T-helper 17 cell (primary cell): ENCODE results near the gene TSPAN12. TPM values are rescaled to one million over a fixed set of nuclear protein-coding genes. Genes with fewer than 3 reads are reported as not detected.
"Not testable (repeated sequence)": the region's sequence is repeated elsewhere in the genome, so short reads cannot be mapped to it uniquely, and the experiment has no call there.

Experiments used
- ATAC-seq: fragments of 150-1000 bp; cut with Tn5 transposase; 2 replicates; pipeline ENCODE4 v1.10.0; 2021; ENCODE audit warnings: mild to moderate bottlenecking, moderate library complexity
- DNase-seq, 3 donors: peaks; one replicate each; pipeline versions ENCODE4 v3.0.0 to v3.0.0-alpha.2; 2020 to 2021
- H3K9me3 ChIP-seq: one replicate; pipeline ENCODE4 v1.7.0; 2013; ENCODE audit warnings: low read length, mild to moderate bottlenecking; ENCODE audit not compliant: control insufficient read depth, poor library complexity, severe bottlenecking
- H3K27ac Mint-ChIP-seq: one replicate; pipeline ENCODE4 v1.8.0; 2022; ENCODE audit warnings: mild to moderate bottlenecking, moderate library complexity, mixed read lengths
- H3K27me3 Mint-ChIP-seq: one replicate; pipeline ENCODE4 v1.8.0; 2022; ENCODE audit warnings: mixed read lengths
- H3K36me3 Mint-ChIP-seq: one replicate; pipeline ENCODE4 v1.8.0; 2022; ENCODE audit warnings: low read depth, mixed read lengths
- H3K4me1 Mint-ChIP-seq: one replicate; pipeline ENCODE4 v1.8.0; 2022; ENCODE audit warnings: mild to moderate bottlenecking, mixed read lengths
- H3K4me3 Mint-ChIP-seq: one replicate; pipeline ENCODE4 v1.8.0; 2022; ENCODE audit warnings: mild to moderate bottlenecking, moderate library complexity, mixed read lengths
- total RNA-seq, 4 donors: library from RNA in 2 of 4; stranded (reverse) in 2 of 4; gene quantifications; one replicate each; pipeline ENCODE4 v1.2.3 and lab custom pipeline; 2022 to 2026

Gene TSPAN12, protein sequence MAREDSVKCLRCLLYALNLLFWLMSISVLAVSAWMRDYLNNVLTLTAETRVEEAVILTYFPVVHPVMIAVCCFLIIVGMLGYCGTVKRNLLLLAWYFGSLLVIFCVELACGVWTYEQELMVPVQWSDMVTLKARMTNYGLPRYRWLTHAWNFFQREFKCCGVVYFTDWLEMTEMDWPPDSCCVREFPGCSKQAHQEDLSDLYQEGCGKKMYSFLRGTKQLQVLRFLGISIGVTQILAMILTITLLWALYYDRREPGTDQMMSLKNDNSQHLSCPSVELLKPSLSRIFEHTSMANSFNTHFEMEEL
- total RNA-seq (not detected), total RNA-seq (lab: John Stamatoyannopoulos, UW) (0 reads per million in 2 donors)

DNA sequence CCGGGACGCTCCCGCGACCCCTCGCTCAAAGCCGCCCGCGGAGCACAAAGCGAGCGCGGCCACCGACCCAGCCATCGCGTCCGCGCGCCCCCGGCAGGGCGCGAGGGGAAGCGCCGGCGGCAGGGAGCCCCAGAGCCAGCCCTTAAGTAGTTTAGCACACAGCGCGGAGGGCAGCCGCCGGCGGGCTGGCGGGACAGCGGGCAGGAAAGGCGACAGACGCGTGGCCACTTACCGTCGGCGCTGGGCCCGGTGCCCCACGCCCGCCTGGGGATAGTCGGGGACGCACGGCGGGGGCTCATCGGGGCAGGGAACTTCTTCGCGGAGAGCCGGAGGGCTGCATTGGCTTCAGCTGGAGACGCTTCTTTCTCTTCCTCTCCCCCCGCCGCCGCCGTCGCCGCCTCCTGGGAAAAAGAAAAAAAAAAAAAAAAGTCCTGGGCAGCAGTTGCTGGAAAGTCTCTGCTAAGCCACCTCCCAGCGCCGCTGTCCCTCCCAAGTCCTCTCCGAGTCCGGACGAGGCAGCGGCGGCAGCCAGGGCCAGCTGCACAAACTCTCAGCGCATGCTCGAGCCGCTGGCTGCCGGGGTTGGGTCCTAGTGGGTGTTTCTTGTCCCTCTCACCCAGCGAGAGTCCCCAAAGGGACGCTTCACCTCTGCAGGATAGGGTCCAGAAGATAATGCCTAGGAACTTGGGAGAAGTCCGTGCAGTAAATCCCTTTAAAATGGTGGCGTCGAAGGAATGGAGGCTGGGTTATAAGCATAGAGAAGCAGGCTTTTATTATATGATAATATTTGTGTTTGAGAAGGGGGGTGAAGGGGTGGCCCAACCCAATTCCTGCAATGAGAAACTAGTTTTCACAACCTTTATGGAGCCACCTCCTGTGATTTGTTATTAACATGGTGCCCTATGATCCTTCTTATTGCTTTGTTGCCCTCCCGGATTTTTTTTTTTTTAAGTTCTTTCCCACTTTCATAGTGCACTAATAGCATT, at the start of gene TSPAN12:
TSS of gene TSPAN12 (minus strand) at position 557 of the 986 bp plus-strand sequence. CDS start 1,381 bp downstream, outside the sequence.
- H3K27me3 Mint-ChIP-seq, result peaks cover 70% of the 10 kb centered on the region
- peaks cover 14% of the 10 kb centered on the region for H3K4me1 Mint-ChIP-seq
- H3K9me3 ChIP-seq, result no peaks in the 10 kb centered on the region
- no peaks in the 10 kb centered on the region for H3K36me3 Mint-ChIP-seq
- DNase-seq (peak; percentile 16 to 27 (median 26)), ATAC-seq (peak; percentile 92)
- H3K27ac Mint-ChIP-seq, result no peak within 1 kb of the TSS
- peak within 1 kb of the TSS; percentile 90 for H3K4me3 Mint-ChIP-seq

DNA sequence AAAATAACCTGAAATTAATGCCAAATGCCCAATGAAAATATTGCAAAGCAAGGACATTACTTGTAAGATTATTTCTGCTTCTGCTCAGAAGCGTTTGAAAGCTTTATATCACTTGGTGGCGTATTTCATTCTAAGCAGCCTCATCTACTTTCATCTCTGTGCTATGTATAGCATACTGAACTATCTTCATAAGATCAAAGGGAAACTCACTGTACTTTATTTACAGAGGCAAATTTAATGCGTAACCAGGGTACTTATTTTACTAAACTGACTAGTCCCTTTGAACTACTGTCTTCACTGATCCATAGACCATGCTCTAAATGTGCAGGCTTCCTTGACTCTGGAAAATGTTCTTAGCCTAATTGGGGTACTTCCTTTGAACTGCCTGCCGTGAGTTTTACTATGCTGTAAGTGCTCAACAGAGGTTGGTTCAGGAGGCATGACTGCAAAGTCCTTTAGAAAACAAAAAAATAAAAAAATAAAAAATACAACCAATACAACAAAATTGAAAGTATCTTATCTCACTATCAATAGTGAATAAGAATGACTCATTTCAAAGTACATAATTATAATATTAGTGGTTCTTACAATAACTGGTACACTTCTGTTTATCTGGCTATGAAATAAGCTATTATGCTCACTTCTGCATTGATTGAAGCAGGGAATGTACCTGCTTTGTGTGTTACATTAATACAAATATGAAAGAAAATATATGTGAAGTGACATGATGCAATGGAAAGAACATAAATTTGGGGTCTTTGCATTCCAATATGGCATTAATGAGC, 41.0 kb upstream of the TSPAN12 start:
- peaks cover 19% of the 10 kb centered on the region for H3K27me3 Mint-ChIP-seq
- no peaks in the 10 kb centered on the region for H3K4me1 Mint-ChIP-seq
- no peak overlapping the region for H3K27ac Mint-ChIP-seq
- DNase-seq (no peak), ATAC-seq (no peak)
- H3K36me3 Mint-ChIP-seq, result peaks cover 3% of the 10 kb centered on the region
- H3K9me3 ChIP-seq, result no peaks in the 10 kb centered on the region
- H3K4me3 Mint-ChIP-seq, result no peak overlapping the region

DNA sequence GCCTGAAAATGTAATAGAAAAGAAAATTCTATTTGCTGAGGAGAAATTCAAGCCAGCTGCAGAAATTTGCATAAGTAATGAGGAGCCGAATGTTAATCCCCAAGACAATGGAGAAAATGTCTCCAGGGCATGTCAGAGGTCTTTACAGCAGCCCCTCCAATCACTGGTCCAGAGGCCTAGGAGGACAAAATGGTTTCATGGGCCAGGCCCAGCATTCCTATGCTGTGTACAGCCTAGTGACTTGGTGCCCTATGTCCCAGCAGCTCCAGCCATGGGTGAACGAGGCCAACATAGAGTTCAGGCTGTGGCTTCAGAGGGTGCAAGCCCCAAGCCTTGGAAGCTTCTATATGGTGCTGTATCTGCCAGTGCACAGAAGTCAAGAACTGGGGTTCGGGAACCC, 37.3 kb upstream of the TSPAN12 start:
- not testable (repeated sequence) for ATAC-seq, DNase-seq, H3K4me1 Mint-ChIP-seq, H3K27ac Mint-ChIP-seq, H3K9me3 ChIP-seq, H3K4me3 Mint-ChIP-seq, H3K36me3 Mint-ChIP-seq, H3K27me3 Mint-ChIP-seq

DNA sequence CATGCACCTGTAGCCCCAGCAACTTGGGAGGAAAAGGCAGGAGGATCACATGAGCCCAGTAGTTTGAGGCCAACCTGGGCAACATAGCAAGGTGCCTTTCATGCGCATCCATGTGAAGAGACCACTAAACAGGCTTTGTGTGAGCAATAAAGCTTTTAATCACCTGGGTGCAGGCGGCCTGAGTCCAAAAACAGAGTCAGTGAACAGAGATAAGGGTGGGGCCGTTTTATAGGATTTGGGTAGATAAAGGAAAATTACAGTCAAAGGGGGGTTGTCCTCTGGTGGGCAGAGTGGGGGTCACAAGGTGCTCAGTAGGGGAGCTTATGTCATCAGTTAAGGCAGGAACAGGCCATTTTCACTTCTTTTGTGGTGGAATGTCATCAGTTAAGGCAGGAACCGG, 27.7 kb upstream of the TSPAN12 start:
- not testable (repeated sequence) for DNase-seq, H3K36me3 Mint-ChIP-seq, H3K4me1 Mint-ChIP-seq, H3K4me3 Mint-ChIP-seq, ATAC-seq, H3K27ac Mint-ChIP-seq, H3K9me3 ChIP-seq
- H3K27me3 Mint-ChIP-seq, result peaks cover 22% of the 10 kb centered on the region

DNA sequence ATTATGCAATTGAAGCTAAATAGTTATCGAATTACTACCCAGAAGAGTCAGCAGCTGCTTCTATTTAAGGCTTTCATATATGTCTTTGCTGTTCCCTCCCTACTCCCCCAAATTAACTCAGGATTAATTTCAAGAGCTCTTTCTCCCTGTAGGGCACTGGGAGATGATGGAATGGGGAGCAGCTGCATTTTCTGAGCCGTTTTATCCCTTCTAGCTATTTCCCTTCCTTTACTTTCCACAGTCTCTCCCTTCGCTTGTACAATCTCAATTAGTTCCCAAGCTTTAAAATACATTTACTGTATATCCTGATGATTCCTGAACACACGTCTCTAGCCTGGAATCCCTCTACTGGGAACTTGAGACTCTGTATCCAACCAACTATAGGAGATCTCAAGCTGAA, 19.8 kb upstream of the TSPAN12 start:
- no peaks in the 10 kb centered on the region for H3K4me1 Mint-ChIP-seq
- peaks cover 25% of the 10 kb centered on the region for H3K27me3 Mint-ChIP-seq
- no peak overlapping the region for H3K4me3 Mint-ChIP-seq
- H3K36me3 Mint-ChIP-seq, result no peaks in the 10 kb centered on the region
- no peak overlapping the region for H3K27ac Mint-ChIP-seq
- no peak for ATAC-seq
- no peak for DNase-seq
- H3K9me3 ChIP-seq, result no peaks in the 10 kb centered on the region

DNA sequence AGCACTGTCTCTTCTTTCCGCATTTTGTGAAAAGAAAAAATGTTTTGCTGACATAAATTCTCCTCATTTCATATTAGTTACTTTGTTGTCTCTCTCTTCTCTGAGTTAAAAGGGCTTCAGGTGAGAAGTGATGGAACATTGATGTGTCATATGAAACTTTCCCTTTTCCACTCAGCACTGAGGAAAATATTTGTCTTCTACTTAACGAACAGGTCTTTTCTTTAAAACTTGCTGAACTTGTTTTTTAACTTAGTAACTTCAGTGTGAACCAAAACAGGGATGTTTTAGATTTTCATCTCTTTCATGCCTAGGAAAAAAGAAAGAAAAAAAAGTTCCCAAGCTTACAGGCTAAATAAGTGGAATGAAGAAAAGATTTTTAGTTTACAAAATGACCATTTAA, 19.0 kb upstream of the TSPAN12 start:
- DNase-seq (no peak), ATAC-seq (no peak)
- no peaks in the 10 kb centered on the region for H3K9me3 ChIP-seq
- H3K36me3 Mint-ChIP-seq, result no peaks in the 10 kb centered on the region
- H3K27me3 Mint-ChIP-seq, result peaks cover 25% of the 10 kb centered on the region
- no peaks in the 10 kb centered on the region for H3K4me1 Mint-ChIP-seq
- H3K4me3 Mint-ChIP-seq, result no peak overlapping the region
- H3K27ac Mint-ChIP-seq, result no peak overlapping the region

DNA sequence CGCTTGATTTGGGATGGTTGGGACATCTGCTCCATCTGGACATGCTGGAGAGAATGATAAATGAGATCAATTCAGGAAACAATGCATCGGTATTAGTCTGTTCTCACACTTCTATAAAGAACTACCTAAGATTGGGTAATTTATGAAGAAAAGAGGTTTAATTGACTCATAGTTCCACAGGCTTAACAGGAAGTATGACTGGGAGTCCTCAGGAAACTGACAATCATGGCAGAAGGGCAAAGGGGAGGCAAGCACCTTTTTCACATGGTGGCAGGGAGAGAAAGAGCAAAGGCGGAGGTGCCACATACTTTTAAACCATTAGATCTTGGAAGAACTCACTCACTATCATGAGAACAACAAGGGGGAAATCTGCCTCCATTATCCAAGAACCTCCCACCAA, 16.8 kb upstream of the TSPAN12 start:
- ATAC-seq (no peak), DNase-seq (no peak)
- Mint-ChIP-seq H3K27me3 (peaks cover 37% of the 10 kb centered on the region), H3K27ac (no peak overlapping the region), H3K4me1 (peaks cover 4% of the 10 kb centered on the region), H3K4me3 (no peak overlapping the region), H3K36me3 (no peaks in the 10 kb centered on the region)
- no peaks in the 10 kb centered on the region for H3K9me3 ChIP-seq

DNA sequence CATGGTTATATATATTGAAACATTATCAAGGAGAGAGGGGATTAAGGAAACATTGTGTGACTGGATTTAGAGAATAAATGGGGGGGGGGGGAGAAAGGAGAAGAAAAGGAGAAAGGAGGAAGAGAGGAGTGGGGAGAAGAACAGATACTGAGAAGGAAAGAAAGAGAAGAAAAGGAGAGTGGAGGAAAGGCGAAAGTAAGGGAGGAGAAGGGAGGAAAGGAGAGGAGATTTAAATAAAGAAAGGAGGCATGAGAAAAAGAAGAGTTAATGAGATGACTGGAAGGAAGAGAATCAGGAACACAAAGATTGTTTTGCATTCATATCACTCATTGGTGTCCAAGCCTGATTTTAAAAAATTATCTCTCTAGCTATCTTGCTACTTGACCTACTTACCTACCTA, 16.1 kb upstream of the TSPAN12 start:
- Mint-ChIP-seq H3K27me3 (peaks cover 37% of the 10 kb centered on the region), H3K27ac (no peak overlapping the region), H3K4me3 (no peak overlapping the region), H3K4me1 (peaks cover 5% of the 10 kb centered on the region), H3K36me3 (no peaks in the 10 kb centered on the region)
- H3K9me3 ChIP-seq, result no peaks in the 10 kb centered on the region
- ATAC-seq, result no peak
- no peak for DNase-seq

DNA sequence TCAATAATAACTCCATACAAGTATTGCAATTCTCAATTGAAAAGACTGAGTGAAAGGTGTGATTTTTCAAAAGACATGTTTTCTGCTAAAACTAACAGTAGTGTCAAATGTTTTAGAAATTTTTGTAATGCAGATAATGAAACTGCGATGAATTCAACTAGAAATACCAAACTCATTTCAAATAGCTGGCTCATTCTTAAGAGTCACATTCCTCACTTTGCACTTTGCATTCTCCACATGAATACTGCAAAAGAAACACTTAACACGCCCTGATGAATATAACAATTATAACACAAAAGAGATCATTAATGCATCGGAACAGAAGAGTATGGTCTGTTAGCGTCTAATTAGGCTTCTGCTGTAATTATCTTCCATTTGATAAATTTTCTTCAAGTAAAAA, 15.5 kb upstream of the TSPAN12 start:
- H3K36me3 Mint-ChIP-seq, result no peaks in the 10 kb centered on the region
- H3K27ac Mint-ChIP-seq, result no peak overlapping the region
- H3K4me3 Mint-ChIP-seq, result no peak overlapping the region
- ATAC-seq (no peak), DNase-seq (no peak)
- peaks cover 5% of the 10 kb centered on the region for H3K4me1 Mint-ChIP-seq
- no peaks in the 10 kb centered on the region for H3K9me3 ChIP-seq
- H3K27me3 Mint-ChIP-seq, result peaks cover 33% of the 10 kb centered on the region

DNA sequence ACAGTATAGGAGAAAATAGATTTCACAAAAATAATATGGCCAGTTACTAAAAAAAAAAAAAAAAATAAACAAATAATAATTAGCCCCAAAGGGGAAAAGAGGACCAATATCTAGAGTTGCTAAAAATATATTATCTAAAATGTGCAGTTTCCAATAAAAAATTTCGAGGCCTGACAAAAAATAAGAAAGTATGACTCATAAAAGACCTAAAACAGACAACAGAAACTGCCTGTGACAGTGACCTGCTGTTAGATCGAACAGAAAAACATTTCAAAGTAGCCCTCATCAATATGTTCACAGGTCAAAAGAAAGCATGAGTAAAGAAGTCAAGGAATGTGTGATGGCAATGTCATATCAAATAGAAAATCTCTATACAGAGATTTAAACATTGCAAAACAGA, 11.8 kb upstream of the TSPAN12 start:
- Mint-ChIP-seq H3K4me1 (peaks cover 5% of the 10 kb centered on the region), H3K36me3 (no peaks in the 10 kb centered on the region), H3K4me3 (no peak overlapping the region), H3K27ac (no peak overlapping the region), H3K27me3 (peaks cover 55% of the 10 kb centered on the region)
- DNase-seq (no peak), ATAC-seq (no peak)
- H3K9me3 ChIP-seq, result no peaks in the 10 kb centered on the region

DNA sequence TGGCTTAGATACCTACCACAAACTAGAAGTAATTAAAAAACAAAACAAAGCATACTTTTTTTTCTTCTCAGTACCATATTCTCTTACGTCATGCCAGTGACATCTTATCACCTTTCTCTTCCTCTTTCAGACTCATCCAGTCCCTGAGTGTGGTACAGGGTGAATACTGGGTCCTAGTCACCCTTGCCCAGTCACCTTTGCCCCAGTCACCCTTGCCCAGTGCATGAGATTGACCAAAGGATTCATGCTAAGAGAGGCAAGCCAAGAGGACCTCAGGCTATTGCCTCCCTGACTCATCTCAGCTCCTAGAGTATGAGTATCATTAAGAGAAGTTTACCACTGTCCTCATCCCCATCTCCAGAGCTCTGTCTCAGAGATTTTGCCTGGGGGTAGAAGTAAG, 10.0 kb upstream of the TSPAN12 start:
- Mint-ChIP-seq H3K27ac (no peak overlapping the region), H3K4me3 (no peak overlapping the region), H3K36me3 (peaks cover 2% of the 10 kb centered on the region), H3K4me1 (peaks cover 7% of the 10 kb centered on the region), H3K27me3 (peaks cover 65% of the 10 kb centered on the region)
- no peaks in the 10 kb centered on the region for H3K9me3 ChIP-seq
- no peak for DNase-seq
- no peak for ATAC-seq

DNA sequence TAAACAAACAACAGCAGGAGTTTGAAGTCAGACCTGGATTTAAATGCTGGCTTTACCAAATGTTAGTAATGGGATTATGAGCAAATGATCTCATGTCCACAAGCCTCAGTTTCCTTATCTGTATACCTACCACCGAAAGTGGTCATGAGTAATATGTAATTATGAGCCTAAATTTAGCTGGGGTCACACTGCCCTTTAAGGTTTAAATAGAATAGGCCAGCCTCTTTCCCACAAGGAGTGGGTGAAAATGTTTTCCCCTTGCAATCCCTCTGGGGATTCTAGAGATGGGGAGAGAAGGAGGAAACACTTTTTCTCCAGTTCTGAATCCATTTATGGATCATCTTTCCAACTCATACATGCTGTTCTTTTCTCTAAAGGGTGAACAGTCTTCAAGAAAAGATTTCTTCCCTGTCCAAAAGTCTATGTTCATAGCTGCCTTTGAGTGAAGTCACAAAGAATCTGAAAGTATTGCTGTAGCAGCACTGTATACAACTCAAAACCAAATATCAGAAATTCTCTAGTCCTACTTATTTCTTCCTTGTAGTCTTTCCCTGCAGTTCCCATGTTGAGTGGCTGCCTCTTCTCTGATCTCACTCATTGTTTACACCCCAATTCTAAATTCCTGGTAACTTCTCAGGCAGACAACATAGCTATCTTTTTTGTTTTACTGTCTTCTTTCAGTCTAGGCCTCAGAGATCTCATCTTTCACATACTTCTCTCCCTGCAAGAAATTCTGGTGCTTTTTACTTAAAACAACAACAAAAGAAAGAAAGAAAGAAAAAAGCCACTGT, 7.4 kb upstream of the TSPAN12 start:
- H3K4me1 Mint-ChIP-seq, result peaks cover 7% of the 10 kb centered on the region
- ATAC-seq (no peak), DNase-seq (no peak)
- no peak overlapping the region for H3K27ac Mint-ChIP-seq
- no peaks in the 10 kb centered on the region for H3K9me3 ChIP-seq
- H3K36me3 Mint-ChIP-seq, result peaks cover 2% of the 10 kb centered on the region
- no peak overlapping the region for H3K4me3 Mint-ChIP-seq
- H3K27me3 Mint-ChIP-seq, result peaks cover 68% of the 10 kb centered on the region
